Kidney glomerular epithelial cell (primary cell): ENCODE results near the gene DNAH8.

Experiments used
- DNase-seq: peaks from one replicate; lab custom pipeline; 2025; lab: John Stamatoyannopoulos, UW

DNAH8 gene

GRCh38 chr6:39075010-39075686 lies 360.0 kb downstream of the DNAH8 start:
- DNase-seq: no peak

- no peak for DNase-seq
These were observed 360.9 kb downstream of the DNAH8 start for GRCh38 chr6:39075807-39076622.

GRCh38 chr6:39076623-39077535 lies 361.8 kb downstream of the DNAH8 start:
- no peak for DNase-seq

- DNase-seq: no peak
These were observed 362.9 kb downstream of the DNAH8 start for GRCh38 chr6:39077882-39078594.

GRCh38 chr6:39078695-39079094 lies 363.6 kb downstream of the DNAH8 start:
- no peak for DNase-seq

DNA sequence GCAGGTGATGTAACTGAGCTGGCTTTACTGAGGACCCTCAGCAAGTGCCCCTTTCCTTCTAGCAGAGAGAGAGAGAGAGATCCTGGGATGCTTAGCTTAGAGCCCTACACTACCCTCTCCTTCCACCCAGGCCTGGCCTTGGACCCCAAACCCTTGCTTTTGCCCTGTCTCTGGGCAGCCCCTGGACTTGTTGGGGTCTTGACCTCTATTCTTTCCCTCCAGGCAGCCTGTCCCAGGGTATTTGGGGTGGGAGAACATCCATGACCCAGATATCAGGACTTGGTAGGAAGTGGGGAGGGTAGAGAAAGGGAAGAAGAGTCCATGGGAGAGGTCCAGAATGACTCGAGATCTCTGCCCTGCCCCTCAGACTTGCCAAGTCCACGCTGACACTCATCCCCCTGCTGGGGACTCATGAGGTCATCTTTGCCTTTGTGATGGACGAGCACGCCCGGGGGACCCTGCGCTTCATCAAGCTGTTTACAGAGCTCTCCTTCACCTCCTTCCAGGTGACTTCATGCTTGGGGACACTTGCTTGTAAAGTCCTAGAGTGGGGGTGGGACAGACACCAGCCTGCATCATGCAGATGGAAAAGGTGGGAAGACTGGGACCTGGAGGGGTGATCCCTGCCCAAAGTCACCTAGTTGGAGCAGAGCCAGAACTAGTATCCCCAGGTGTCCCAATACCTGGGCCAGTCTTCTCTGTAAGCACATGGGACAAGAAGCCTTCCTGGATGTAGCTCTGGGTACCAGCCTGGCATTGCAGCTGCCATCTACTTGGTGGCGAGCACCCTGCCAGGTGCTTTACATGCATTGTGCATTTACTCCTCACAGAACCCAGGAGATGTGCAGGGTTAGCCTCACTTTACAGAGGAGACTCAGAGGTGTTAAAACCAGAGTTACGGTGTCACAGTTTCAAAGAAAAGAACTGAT lies 364.4 kb downstream of the DNAH8 start:
- no peak for DNase-seq
